Natural killer cell (primary cell): ENCODE results near the gene GTF2H2. TPM values are rescaled to one million over a fixed set of nuclear protein-coding genes. Genes with fewer than 3 reads are reported as not detected.
A peak's percentile ranks its signal among the peaks of the same experiment; 100 is the strongest.
"Not testable (repeated sequence)": the region's sequence is repeated elsewhere in the genome, so short reads cannot be mapped to it uniquely, and the experiment has no call there.

Experiments
- ATAC-seq, 3 donors: fragments of 150-1000 bp in 2 of 3; fragments of 200-7000 bp in 1 of 3; cut with Tn5 transposase; 1 replicate in 1 of 3; 2 replicates in 2 of 3; pipeline ENCODE4 v1.10.0; 2021; ENCODE audit warnings: mild to moderate bottlenecking in 2 of 3, moderate library complexity in 2 of 3
- DNase-seq, 2 donors: peaks; one replicate each; pipeline versions ENCODE4 v3.0.0 to v3.0.0-alpha.2; 2013 to 2021; ENCODE audit warnings: mixed read lengths in 1 of 2
- H3K27ac ChIP-seq: one replicate; pipeline ENCODE4 v1.5.1; 2013; ENCODE audit warnings: mild to moderate bottlenecking, low read length
- H3K27me3 ChIP-seq: one replicate; pipeline ENCODE4 v1.6.1; 2013; ENCODE audit warnings: low read length; ENCODE audit not compliant: control insufficient read depth, insufficient read depth
- H3K36me3 ChIP-seq: one replicate; pipeline ENCODE4 v1.6.1; 2013; ENCODE audit warnings: low read length; ENCODE audit not compliant: control insufficient read depth, insufficient read depth
- H3K4me1 ChIP-seq: one replicate; pipeline ENCODE4 v1.6.1; 2013; ENCODE audit warnings: low read length; ENCODE audit not compliant: control insufficient read depth, insufficient read depth
- H3K4me3 ChIP-seq: one replicate; pipeline ENCODE4 v1.5.1; 2013; ENCODE audit warnings: low read length
- H3K9me3 ChIP-seq: one replicate; pipeline ENCODE4 v1.6.1; 2013; ENCODE audit warnings: low read length; ENCODE audit not compliant: control insufficient read depth, insufficient read depth
- H3K27ac Mint-ChIP-seq, 2 donors: one replicate each; pipeline ENCODE4 v1.8.0; 2022; ENCODE audit warnings: mild to moderate bottlenecking in 2 of 2, mixed read lengths in 2 of 2, moderate library complexity in 1 of 2
- H3K27me3 Mint-ChIP-seq, 2 donors: one replicate each; pipeline ENCODE4 v1.8.0; 2022; ENCODE audit warnings: low read depth in 2 of 2, mixed read lengths in 2 of 2
- H3K36me3 Mint-ChIP-seq: one replicate; pipeline ENCODE4 v1.8.0; 2022; ENCODE audit warnings: mixed read lengths
- H3K4me1 Mint-ChIP-seq, 2 donors: one replicate each; pipeline ENCODE4 v1.8.0; 2022; ENCODE audit warnings: mixed read lengths in 2 of 2
- H3K4me3 Mint-ChIP-seq: one replicate; pipeline ENCODE4 v1.8.0; 2022; ENCODE audit warnings: mild to moderate bottlenecking, moderate library complexity, mixed read lengths
- H3K9me3 Mint-ChIP-seq, 2 donors: one replicate each; pipeline ENCODE4 v1.8.0; 2022; ENCODE audit warnings: mixed read lengths in 2 of 2
- WGBS: methylation state at CpG from one replicate; pipeline ENCODE4 v1.1.7; 2013; ENCODE audit warnings: missing lambda C conversion rate; ENCODE audit not compliant: insufficient coverage; 5-methylcytosine and 5-hydroxymethylcytosine counted together
- intact Hi-C: fragments of 100-400 bp; cut with micrococcal nuclease; formaldehyde crosslinking; loops from one replicate; pipeline ENCODE4 v1.14.2; 2022
- total RNA-seq, 4 donors: library from RNA; stranded (reverse); fragments of 120-200 nt in 1 of 4; gene quantifications; one replicate each; pipeline versions ENCODE4 v1.2.3 to v1.2.4, GENCODE V29; 2013 to 2022

GTF2H2 gene
- total RNA-seq, 3 donors from 2014 or later (not counting 1 experiment from before 2014, with no cell fraction given), result 11.4 to 19.8 (median 15.8) TPM

DNA sequence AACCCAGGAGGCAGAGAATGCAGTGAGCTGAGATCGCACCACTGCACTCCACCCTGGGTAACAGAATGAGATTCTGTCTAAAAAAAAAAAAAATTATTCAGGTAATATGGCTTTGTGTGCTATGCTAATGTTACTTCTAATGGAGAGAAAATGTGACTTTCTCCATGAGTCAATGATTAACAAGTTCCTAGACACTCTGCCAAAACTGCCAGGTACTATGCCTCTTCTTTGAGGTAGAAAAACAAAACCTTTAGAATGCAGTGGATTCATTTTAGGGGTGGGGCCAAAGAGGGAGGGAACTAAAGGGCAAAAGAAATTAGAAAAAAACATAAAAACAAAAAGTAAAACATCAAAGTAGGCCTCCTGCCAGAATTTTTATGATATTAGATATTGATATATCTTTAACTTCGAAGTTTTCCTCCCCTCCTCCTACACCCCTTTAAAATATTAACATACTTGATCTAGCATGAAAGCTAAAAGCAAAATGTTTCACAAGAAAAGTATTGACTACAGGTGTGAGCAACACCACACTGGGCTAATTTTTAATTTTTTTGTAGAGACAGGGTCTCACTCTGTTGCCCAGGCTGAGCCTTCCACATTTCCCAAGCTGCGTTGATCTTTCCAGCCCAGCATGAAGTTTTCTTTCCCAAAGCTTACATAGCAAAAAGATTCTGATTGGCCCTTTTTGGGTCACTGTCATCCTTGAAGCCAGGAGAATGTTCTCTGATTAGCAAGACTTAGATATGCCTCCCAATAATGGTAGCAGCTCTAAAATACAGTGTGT lies 17.0 kb upstream of the GTF2H2 start:
- H3K4me3 ChIP-seq, H3K4me1 ChIP-seq, DNase-seq, H3K27me3 Mint-ChIP-seq, H3K4me1 Mint-ChIP-seq, H3K27ac Mint-ChIP-seq, H3K36me3 ChIP-seq, H3K9me3 Mint-ChIP-seq, H3K36me3 Mint-ChIP-seq, H3K27me3 ChIP-seq, ATAC-seq, H3K9me3 ChIP-seq, H3K4me3 Mint-ChIP-seq, intact Hi-C loops, H3K27ac ChIP-seq: not testable (repeated sequence)
- WGBS, result no CpG with 5 or more reads among the region's 3 CpGs

DNA sequence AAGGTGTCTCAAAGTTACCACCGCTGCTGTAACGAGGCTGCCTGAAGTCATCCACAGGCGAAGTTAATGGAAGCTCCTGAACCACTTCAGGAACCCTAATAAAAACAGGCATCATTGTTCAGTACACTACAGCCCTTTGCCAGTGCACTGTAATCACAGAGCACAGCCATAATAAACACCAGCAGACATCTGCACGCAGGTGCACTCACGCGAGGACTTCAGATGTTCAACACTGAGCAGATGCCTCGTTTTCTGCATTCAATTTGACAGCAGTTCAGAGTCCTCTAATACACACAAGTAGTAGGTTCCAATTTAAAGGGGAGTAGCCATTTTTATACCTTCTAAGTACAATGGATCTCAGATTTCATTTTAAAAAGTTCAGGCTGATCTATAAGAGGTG lies 15.4 kb upstream of the GTF2H2 start:
- H3K4me1 Mint-ChIP-seq, H3K27me3 ChIP-seq, H3K36me3 Mint-ChIP-seq, H3K4me1 ChIP-seq, ATAC-seq, H3K27ac ChIP-seq, H3K27ac Mint-ChIP-seq, H3K36me3 ChIP-seq, H3K27me3 Mint-ChIP-seq, H3K4me3 ChIP-seq, H3K4me3 Mint-ChIP-seq, H3K9me3 Mint-ChIP-seq, H3K9me3 ChIP-seq, DNase-seq, intact Hi-C loops: not testable (repeated sequence)
- WGBS, result no CpG with 5 or more reads among the region's 7 CpGs

DNA sequence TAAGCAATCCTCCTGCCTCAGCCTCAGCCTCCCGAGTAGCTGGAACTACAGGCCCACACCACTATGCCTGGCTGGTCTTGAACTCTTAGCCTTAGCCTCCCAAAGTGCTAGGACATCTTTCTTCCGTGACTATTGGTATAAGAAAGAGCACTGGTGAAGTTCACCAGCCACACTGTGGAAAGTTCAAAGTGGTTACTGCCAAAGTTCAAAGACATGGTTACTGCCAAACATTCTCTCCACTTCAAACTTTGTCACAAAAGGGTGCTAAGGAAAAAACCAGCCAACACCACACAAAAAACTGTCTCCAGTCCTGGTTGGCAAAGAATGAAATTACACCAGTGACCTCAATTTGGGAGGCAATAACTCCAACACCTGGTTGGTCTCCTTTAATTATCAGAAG lies 14.9 kb upstream of the GTF2H2 start:
- H3K27ac ChIP-seq, H3K36me3 Mint-ChIP-seq, intact Hi-C loops, ATAC-seq, DNase-seq, H3K4me3 Mint-ChIP-seq, H3K36me3 ChIP-seq, H3K4me1 Mint-ChIP-seq, H3K4me1 ChIP-seq, H3K4me3 ChIP-seq, H3K27ac Mint-ChIP-seq, H3K9me3 Mint-ChIP-seq, H3K9me3 ChIP-seq, H3K27me3 ChIP-seq, H3K27me3 Mint-ChIP-seq: not testable (repeated sequence)
- no CpG with 5 or more reads among the region's 2 CpGs for WGBS

DNA sequence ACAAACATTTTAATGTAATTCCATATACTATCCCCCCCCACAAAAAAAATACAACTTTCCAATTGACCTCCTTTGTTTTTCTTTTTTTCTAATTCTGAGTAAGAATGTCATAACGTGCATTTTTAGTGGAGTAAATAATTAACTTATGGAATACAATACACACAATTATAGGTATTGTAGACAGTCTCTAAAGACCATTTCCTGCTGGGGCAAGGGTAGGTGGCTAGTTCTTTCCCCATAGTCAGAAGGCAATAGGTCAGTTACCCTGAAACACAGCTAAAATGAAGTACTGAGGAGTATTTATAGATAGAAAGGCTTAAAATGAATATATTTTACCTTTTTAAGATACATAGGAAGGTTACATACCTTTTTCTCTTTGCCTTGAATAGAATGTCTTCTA lies 6.2 kb downstream of the GTF2H2 start:
- H3K9me3 Mint-ChIP-seq, H3K36me3 ChIP-seq, H3K4me3 ChIP-seq, H3K27me3 Mint-ChIP-seq, ATAC-seq, H3K4me1 Mint-ChIP-seq, H3K27ac Mint-ChIP-seq, H3K9me3 ChIP-seq, H3K27me3 ChIP-seq, intact Hi-C loops, H3K4me1 ChIP-seq, H3K4me3 Mint-ChIP-seq, DNase-seq, H3K36me3 Mint-ChIP-seq, H3K27ac ChIP-seq: not testable (repeated sequence)
- no CpG with 5 or more reads among the region's 1 CpG for WGBS

DNA sequence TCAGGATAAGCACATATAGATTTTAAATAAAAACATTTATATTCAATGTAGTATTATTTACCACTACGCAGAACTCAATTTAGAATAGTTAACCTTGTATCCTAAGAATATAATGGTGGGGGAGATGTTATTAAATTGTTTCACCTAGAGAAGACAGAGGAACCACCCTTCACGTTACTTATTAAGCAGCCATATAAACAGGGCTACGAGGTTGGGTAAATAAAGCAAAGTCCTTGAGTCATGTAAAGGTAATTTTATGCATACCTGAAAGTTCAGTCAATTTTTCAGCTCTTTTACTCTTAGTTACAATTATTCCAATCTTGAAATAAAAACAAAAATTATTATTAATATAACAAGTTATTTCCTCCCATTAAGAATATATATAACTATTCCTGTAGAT lies 8.1 kb downstream of the GTF2H2 start:
- H3K27me3 ChIP-seq, H3K4me3 ChIP-seq, H3K36me3 ChIP-seq, H3K9me3 ChIP-seq, H3K27ac Mint-ChIP-seq, intact Hi-C loops, H3K4me1 Mint-ChIP-seq, H3K4me1 ChIP-seq, H3K4me3 Mint-ChIP-seq, H3K27me3 Mint-ChIP-seq, DNase-seq, H3K9me3 Mint-ChIP-seq, H3K27ac ChIP-seq, H3K36me3 Mint-ChIP-seq, ATAC-seq: not testable (repeated sequence)
- no CpG with 5 or more reads among the region's 3 CpGs for WGBS

DNA sequence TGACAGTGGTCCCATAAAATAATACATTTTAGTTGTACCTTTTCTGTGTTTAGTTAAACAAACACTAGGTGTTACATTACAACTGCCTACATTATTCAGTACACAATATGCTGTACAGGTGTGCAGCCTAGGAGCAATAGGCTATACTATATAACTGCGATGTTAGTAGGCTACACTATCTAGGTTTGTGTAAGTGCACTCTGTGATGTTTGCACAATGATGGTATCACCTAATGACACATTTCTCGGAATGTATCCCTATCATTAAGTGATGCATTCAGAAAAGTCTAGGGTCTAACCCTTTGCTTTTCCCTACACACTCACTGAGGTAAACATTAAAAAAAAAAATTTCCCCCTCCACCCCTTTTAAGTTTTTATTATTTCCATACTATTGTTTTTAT lies 22.7 kb downstream of the GTF2H2 start:
- H3K27ac ChIP-seq, H3K9me3 ChIP-seq, ATAC-seq, H3K4me3 ChIP-seq, H3K4me1 ChIP-seq, H3K4me1 Mint-ChIP-seq, H3K27me3 Mint-ChIP-seq, H3K9me3 Mint-ChIP-seq, H3K36me3 Mint-ChIP-seq, H3K36me3 ChIP-seq, DNase-seq, intact Hi-C loops, H3K27ac Mint-ChIP-seq, H3K4me3 Mint-ChIP-seq, H3K27me3 ChIP-seq: not testable (repeated sequence)
- WGBS, result no CpG with 5 or more reads among the region's 2 CpGs

DNA sequence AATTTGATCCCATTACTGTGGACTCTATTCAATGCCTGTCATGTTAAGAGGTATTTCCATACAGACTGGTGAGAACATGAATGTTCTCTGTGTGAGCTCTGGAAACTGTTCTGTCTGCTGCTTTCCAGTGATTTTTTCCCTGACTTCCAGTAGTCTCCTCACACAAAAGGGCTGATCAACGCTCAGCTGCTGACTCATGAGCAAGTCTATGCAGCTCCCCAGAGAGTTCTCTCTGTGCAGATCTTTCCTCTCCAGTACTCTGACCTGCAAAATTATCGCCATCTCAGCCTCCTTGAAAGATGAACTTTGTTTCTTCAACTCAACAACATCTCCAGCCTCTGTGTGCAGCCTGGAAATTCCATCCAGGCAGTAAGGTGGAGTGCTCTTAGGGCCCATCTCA lies 23.3 kb downstream of the GTF2H2 start:
- H3K27ac Mint-ChIP-seq, H3K36me3 ChIP-seq, H3K27me3 ChIP-seq, H3K9me3 Mint-ChIP-seq, intact Hi-C loops, DNase-seq, H3K27me3 Mint-ChIP-seq, ATAC-seq, H3K4me3 ChIP-seq, H3K4me1 ChIP-seq, H3K27ac ChIP-seq, H3K9me3 ChIP-seq, H3K36me3 Mint-ChIP-seq, H3K4me1 Mint-ChIP-seq, H3K4me3 Mint-ChIP-seq: not testable (repeated sequence)
- no CpG with 5 or more reads among the region's 2 CpGs for whole genome bisulfite sequencing

DNA sequence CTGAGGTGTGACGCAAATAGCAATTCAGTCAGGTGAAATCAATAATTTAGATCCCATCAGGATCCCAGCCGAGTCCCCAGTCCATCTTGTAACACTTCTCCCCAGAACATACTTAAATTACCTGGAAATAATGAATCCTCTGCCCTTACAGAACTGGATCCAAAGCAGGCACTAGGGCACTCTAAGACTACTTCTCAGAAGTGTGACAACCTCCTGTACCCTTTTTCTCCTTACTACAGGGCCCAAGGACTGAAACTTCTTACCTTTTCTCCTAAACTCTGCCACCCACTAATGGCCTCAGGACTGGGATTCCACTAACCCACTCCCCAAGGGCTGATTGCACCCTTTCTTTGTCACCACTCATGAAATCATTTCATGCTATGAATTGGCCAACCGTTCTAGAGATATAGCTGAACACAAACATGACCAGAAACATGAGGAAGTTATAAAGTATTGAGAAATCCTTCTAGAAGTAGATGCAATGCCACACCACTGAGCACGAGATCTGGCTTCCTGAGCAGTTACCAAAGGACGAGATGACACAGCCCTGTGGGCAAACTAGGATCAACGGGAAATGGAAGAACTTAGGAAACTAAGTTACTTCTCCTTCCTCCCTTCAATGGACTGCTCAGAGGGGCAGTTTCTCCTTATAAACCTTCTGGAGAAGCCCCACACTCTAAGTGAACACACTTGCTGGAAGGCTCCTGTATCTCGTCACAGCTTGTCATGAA lies 36.3 kb downstream of the GTF2H2 start:
- H3K9me3 ChIP-seq, H3K4me1 Mint-ChIP-seq, H3K9me3 Mint-ChIP-seq, H3K27ac Mint-ChIP-seq, H3K27me3 Mint-ChIP-seq, H3K4me3 Mint-ChIP-seq, H3K4me1 ChIP-seq, DNase-seq, intact Hi-C loops, H3K27me3 ChIP-seq, H3K4me3 ChIP-seq, H3K36me3 ChIP-seq, H3K36me3 Mint-ChIP-seq, H3K27ac ChIP-seq: not testable (repeated sequence)
- peak in 1 of 3 donors; percentile 59 for ATAC-seq
- no CpG with 5 or more reads among the region's 7 CpGs for WGBS
